Liver (tissue), 9 donors: ENCODE measurements around the gene PDLIM1. TPM values are rescaled to one million over a fixed set of nuclear protein-coding genes. Genes with fewer than 3 reads are reported as not detected.

Experiments used
- DNase-seq: peaks from one replicate; pipeline ENCODE4 v3.0.0-alpha.2; 2017; ENCODE audit warnings: low spot score
- H3K27ac ChIP-seq, 2 donors: one replicate each; pipeline ENCODE4 v1.7.0; 2013; ENCODE audit warnings: inconsistent platforms in 2 of 2, low read length in 2 of 2, control low read depth in 1 of 2, low read depth in 1 of 2, mild to moderate bottlenecking in 1 of 2
- H3K27me3 ChIP-seq, 4 donors: one replicate each; pipeline versions ENCODE4 v1.6.1 to v1.7.0; 2013; ENCODE audit warnings: low read length in 3 of 4, inconsistent platforms in 1 of 4, mild to moderate bottlenecking in 1 of 4, moderate library complexity in 1 of 4; ENCODE audit not compliant: control insufficient read depth in 4 of 4, insufficient read depth in 4 of 4
- H3K36me3 ChIP-seq, 4 donors: one replicate each; pipeline versions ENCODE4 v1.6.1 to v1.7.0; 2013; ENCODE audit warnings: low read length in 3 of 4, mild to moderate bottlenecking in 3 of 4, low read depth in 1 of 4, moderate library complexity in 1 of 4; ENCODE audit not compliant: control insufficient read depth in 4 of 4, insufficient read depth in 3 of 4
- H3K4me1 ChIP-seq, 4 donors: one replicate each; pipeline versions ENCODE4 v1.6.1 to v1.7.0; 2013; ENCODE audit warnings: low read length in 3 of 4, mild to moderate bottlenecking in 3 of 4, moderate library complexity in 1 of 4; ENCODE audit not compliant: control insufficient read depth in 4 of 4, insufficient read depth in 4 of 4
- H3K4me3 ChIP-seq, 3 donors: one replicate each; pipeline versions ENCODE4 v1.6.1 to v1.7.0; 2013; ENCODE audit warnings: low read length in 3 of 3, control low read depth in 1 of 3, low read depth in 1 of 3, mild to moderate bottlenecking in 1 of 3
- H3K9ac ChIP-seq, 2 donors: one replicate each; pipeline ENCODE4 v1.7.0; 2013; ENCODE audit warnings: low read length in 2 of 2, mild to moderate bottlenecking in 2 of 2, moderate library complexity in 2 of 2, control low read depth in 1 of 2, low read depth in 1 of 2
- H3K9me3 ChIP-seq, 4 donors: one replicate each; pipeline versions ENCODE4 v1.6.1 to v1.7.0; 2013; ENCODE audit warnings: low read length in 3 of 4; ENCODE audit not compliant: control insufficient read depth in 4 of 4
- ATF3 ChIP-seq: IDR thresholded peaks from 2 replicates; pipeline ENCODE4 v1.6.1; 2016; ENCODE audit warnings: antibody characterized with exemption
- EGR1 ChIP-seq, 2 donors: IDR thresholded peaks; 2 replicates each; pipeline ENCODE4 v1.6.1; 2016 to 2018; ENCODE audit warnings: antibody characterized with exemption in 2 of 2, low read depth in 2 of 2
- FOXA1 ChIP-seq: IDR thresholded peaks from 2 replicates; pipeline ENCODE4 v1.6.1; 2016; ENCODE audit warnings: antibody characterized with exemption
- FOXA2 ChIP-seq: IDR thresholded peaks from 2 replicates; pipeline ENCODE4 v1.6.1; 2016; ENCODE audit warnings: antibody characterized with exemption
- HNF4A ChIP-seq, 2 donors: conservative IDR thresholded peaks; 2 replicates each; pipeline ENCODE4 v1.6.1; 2016; ENCODE audit warnings: antibody characterized with exemption in 2 of 2, mild to moderate bottlenecking in 2 of 2
- HNF4G ChIP-seq: IDR thresholded peaks from 2 replicates; pipeline ENCODE4 v1.6.1; 2016; ENCODE audit warnings: antibody characterized with exemption
- JUND ChIP-seq, 2 donors: IDR thresholded peaks; 2 replicates each; pipeline ENCODE4 v1.6.1; 2016; ENCODE audit warnings: antibody characterized with exemption in 2 of 2
- NR2F2 ChIP-seq: IDR thresholded peaks from 2 replicates; pipeline ENCODE4 v1.6.1; 2016; ENCODE audit warnings: antibody characterized with exemption
- SP1 ChIP-seq: IDR thresholded peaks from 2 replicates; pipeline ENCODE4 v1.6.1; 2018; ENCODE audit warnings: antibody characterized with exemption, mild to moderate bottlenecking
- TAF1 ChIP-seq: conservative IDR thresholded peaks from 2 replicates; pipeline ENCODE4 v1.6.1; 2016; ENCODE audit warnings: antibody characterized with exemption, mild to moderate bottlenecking
- ZBTB33 ChIP-seq: IDR thresholded peaks from 2 replicates; pipeline ENCODE4 v1.6.1; 2016; ENCODE audit warnings: antibody characterized with exemption
- WGBS: extraction: QIAGEN DNeasy Blood & Tissue Kit; methylation state at CpG from one replicate; pipeline ENCODE4 v1.1.7; 2013; 5-methylcytosine and 5-hydroxymethylcytosine counted together
- polyA plus RNA-seq, 2 donors: library from polyadenylated mRNA; stranded (reverse) in 1 of 2; unstranded in 1 of 2; fragments of 200-250 nt in 1 of 2; fragments of >200 nt in 1 of 2; fragmentation: Nextera tagmentation in 1 of 2; extraction: Ambion mirVana in 1 of 2; gene quantifications; one replicate each; pipeline versions ENCODE4 v1.2.1 to v1.2.3, GENCODE V29; 2013 to 2015
- total RNA-seq, 2 donors: library from RNA; depleted of rRNA; stranded (reverse); fragments of >200 nt; gene quantifications; one replicate each; pipeline ENCODE4 v1.2.3, GENCODE V29; 2014
- TF ChIP-seq, protein P1 (sequence below): IDR thresholded peaks from 2 replicates; pipeline ENCODE4 v1.6.1; 2016; ENCODE audit warnings: antibody characterized with exemption
- TF ChIP-seq, protein P2 (sequence below): IDR thresholded peaks from 2 replicates; pipeline ENCODE4 v1.6.1; 2016; ENCODE audit warnings: antibody characterized with exemption, mild to moderate bottlenecking
- donor health status: healthy.
- donor health status: healthy.
- donor health status: healthy.
- donor health status: healthy.
- donor health status: healthy.

Gene PDLIM1
- total and polyA plus RNA-seq, 4 donors, result 16.8 to 73.4 (median 44.5) TPM

DNA sequence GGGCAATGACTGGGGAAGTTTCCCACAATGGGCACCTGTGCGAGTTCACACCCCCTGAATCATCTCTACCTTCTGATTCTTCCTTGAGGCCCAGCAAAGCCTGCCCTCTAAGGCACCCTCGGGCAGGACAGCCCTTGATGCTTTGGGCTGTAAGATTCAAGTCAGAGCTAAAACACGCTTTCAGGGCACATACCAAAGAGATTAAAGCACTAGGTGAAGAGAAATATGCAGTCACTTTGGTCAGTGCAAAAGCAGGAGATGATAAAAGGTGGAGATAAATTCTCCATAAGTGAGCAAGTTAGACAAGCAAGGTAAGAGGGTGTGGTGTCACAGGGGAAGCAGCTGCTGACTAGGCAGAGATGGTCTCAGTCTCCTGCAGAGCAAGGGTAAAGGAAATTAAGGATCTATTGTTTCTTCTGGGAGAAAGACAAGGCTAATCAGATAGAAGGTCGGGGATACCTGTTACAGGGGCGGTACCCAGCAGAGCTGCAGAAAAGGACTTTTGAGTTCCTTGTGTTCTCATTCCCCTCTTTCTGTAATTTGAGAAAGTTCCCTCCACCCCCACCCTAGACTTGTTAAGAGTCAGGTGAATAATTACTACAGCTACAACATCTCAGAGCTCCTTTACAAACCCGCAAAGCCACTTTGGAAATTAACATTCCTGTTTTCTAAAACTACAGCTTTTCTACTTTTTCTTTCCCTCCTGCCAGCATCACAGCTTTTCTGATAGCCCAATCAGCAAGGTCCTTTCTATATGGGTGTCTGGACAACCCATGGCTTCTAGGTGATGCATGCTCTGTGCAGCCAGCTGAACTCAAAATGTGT is 26.4 kb downstream of the PDLIM1 start:
- WGBS, result 88% methylated on average over 6 of the region's 6 CpGs
- DNase-seq, result no peak
- Histone ChIP-seq H3K4me1 (peaks cover 0 to 8% (median 4%) of the 10 kb centered on the region in 4 donors), H3K9me3 (no peaks in the 10 kb centered on the region), H3K27ac (peak overlapping the region in 1 of 2 donors; percentile 37), H3K9ac (no peak overlapping the region), H3K36me3 (peaks cover 1 to 35% (median 19%) of the 10 kb centered on the region in 4 donors), H3K4me3 (no peak overlapping the region), H3K27me3 (no peaks in the 10 kb centered on the region)
- TF ChIP-seq HNF4A (conservative IDR thresholded peaks at IDR 0.05), result no peak
- no peak for TF ChIP-seq HNF4G
- no peak for TF ChIP-seq EGR1 (IDR thresholded peaks at IDR 0.05; ENCODE audit: low read depth in 2 of 2)
- no peak for TF ChIP-seq NR2F2
- TF ChIP-seq FOXA2, result no peak
- TF ChIP-seq SP1, result no peak
- TF ChIP-seq TAF1, result no peak
- TF ChIP-seq ATF3, result no peak

DNA sequence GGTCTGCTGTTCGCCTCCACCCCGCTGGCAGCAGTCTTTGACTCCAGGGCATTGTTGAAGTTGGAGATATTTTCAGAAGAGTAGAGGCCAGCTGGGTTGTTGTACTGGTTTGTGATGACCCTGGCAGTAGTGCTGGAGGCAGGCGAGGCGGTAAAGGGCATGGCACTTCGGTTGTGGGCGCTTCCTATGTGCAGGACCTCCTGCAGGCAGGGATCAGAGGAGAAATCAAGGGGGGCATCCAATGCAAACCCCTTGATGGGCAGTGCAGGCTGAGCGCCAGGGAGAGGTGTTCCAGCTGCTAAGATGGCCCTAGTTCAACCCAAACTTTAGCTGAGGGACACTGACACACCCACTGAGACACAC is 27.0 kb downstream of the PDLIM1 start:
- 94% methylated on average over 7 of the region's 7 CpGs for WGBS
- peaks cover 0 to 8% (median 4%) of the 10 kb centered on the region in 4 donors for H3K4me1 ChIP-seq
- no peak for DNase-seq
- H3K36me3 ChIP-seq, result peaks cover 3 to 34% (median 19%) of the 10 kb centered on the region in 4 donors
- no peak overlapping the region for H3K9ac ChIP-seq
- H3K27me3 ChIP-seq, result no peaks in the 10 kb centered on the region
- no peak overlapping the region for H3K4me3 ChIP-seq
- TF ChIP-seq FOXA1 (no peak), JUND (IDR thresholded peaks at IDR 0.05) (no peak), ATF3 (no peak), NR2F2 (no peak), ZBTB33 (no peak)
- TF ChIP-seq, protein P1, sequence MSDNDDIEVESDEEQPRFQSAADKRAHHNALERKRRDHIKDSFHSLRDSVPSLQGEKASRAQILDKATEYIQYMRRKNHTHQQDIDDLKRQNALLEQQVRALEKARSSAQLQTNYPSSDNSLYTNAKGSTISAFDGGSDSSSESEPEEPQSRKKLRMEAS, result no peak
- TF ChIP-seq, protein P2, sequence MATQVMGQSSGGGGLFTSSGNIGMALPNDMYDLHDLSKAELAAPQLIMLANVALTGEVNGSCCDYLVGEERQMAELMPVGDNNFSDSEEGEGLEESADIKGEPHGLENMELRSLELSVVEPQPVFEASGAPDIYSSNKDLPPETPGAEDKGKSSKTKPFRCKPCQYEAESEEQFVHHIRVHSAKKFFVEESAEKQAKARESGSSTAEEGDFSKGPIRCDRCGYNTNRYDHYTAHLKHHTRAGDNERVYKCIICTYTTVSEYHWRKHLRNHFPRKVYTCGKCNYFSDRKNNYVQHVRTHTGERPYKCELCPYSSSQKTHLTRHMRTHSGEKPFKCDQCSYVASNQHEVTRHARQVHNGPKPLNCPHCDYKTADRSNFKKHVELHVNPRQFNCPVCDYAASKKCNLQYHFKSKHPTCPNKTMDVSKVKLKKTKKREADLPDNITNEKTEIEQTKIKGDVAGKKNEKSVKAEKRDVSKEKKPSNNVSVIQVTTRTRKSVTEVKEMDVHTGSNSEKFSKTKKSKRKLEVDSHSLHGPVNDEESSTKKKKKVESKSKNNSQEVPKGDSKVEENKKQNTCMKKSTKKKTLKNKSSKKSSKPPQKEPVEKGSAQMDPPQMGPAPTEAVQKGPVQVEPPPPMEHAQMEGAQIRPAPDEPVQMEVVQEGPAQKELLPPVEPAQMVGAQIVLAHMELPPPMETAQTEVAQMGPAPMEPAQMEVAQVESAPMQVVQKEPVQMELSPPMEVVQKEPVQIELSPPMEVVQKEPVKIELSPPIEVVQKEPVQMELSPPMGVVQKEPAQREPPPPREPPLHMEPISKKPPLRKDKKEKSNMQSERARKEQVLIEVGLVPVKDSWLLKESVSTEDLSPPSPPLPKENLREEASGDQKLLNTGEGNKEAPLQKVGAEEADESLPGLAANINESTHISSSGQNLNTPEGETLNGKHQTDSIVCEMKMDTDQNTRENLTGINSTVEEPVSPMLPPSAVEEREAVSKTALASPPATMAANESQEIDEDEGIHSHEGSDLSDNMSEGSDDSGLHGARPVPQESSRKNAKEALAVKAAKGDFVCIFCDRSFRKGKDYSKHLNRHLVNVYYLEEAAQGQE, result no peak
- no peaks in the 10 kb centered on the region for H3K9me3 ChIP-seq
- no peak overlapping the region for H3K27ac ChIP-seq
